Measurements from ENCODE around the gene ARMC8. TPM values are rescaled to one million over a fixed set of nuclear protein-coding genes. Genes with fewer than 3 reads are reported as not detected.

Gene ARMC8
- total and polyA plus RNA-seq, 2 of the 8 experiments (the other 6 are each of a cell fraction or from before 2014, with no cell fraction given) = 47.3 to 58.5 TPM

DNA sequence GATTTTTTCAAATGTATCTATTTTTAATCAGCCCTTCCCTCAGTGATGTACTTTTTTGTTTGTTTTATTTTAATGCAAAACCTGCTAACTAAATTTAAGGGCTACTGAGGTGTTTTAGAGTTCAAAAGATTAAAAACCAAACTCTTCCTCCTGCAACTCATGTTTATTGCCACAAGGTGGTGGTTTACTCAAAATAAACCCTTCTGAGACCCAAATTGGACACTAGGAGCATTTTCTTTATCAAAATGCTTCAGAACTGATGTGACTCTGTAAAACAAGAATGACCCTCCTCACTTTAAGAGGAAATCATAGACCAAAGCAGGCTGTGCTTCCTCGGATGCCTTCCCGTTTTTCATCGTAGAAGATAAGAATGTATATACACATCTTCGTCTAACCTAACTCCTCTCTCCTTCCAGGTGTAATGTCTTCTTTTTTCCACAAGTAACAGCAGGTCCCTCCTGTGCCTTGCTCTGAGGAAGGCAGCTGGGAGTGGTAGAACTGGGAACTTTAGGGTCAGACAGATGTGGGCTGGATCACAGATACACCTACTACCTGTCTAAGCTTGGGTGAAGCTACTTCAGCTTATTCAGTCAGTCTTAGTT, 145.5 kb downstream of the ARMC8 start:
- Histone ChIP-seq H2BK5ac (ENCODE audit: low read depth, low read length) (no peak overlapping the region), H3K14ac (ENCODE audit: insufficient read length) (no peak overlapping the region), H4K5ac (ENCODE audit: insufficient read length, low read depth, low read length) (no peak overlapping the region), H2BK120ac (replicated peaks; ENCODE audit: low read depth, low read length) (no peak overlapping the region), H3K18ac (ENCODE audit: extremely low read depth, low read length) (no peak overlapping the region), H3K4ac (replicated peaks; ENCODE audit: insufficient read length, low read depth, low read length) (no peak overlapping the region), H3K4me1 (replicated peaks in 1 of 4; ENCODE audit: control insufficient read depth in 3 of 4, insufficient read depth in 4 of 4, low read length in 3 of 4) (peaks cover 0 to 12% (median 5%) of the 10 kb centered on the region in 4 experiments; a peak in 4 of 7 replicates), H3K4me2 (ENCODE audit: insufficient read depth in 1 of 2, low read depth in 2 of 2, low read length in 2 of 2) (no peak overlapping the region), H3K9me3 (ENCODE audit: insufficient read depth in 2 of 2, low read depth in 1 of 2, low read length in 1 of 2) (no peaks in the 10 kb centered on the region), H3K36me3 (ENCODE audit: control insufficient read depth in 2 of 4, insufficient read depth in 4 of 4, low read length in 3 of 4) (no peaks in the 10 kb centered on the region), H2AK5ac (ENCODE audit: low read depth, low read length) (no peak overlapping the region), H3K9ac (replicated peaks in 1 of 4; ENCODE audit: extremely low read depth in 1 of 4, low read depth in 3 of 4, low read length in 3 of 4) (no peak overlapping the region), H2AFZ (ENCODE audit: low read length) (peak overlapping the region; percentile 47; the same call in 1 of the 2 replicates), H3K23me2 (ENCODE audit: low read depth, low read length) (peaks cover 5% of the 10 kb centered on the region), H3K27ac (ENCODE audit: low read depth, low read length) (no peak overlapping the region), H3K4me3 (ENCODE audit: extremely low read depth in 1 of 4, insufficient read depth in 2 of 4, low read depth in 3 of 4, low read length in 4 of 4) (no peak overlapping the region), H3K79me2 (ENCODE audit: control insufficient read depth in 1 of 2, insufficient read depth in 2 of 2, low read length in 2 of 2) (no peaks in the 10 kb centered on the region), H3K79me1 (ENCODE audit: low read depth, low read length) (no peaks in the 10 kb centered on the region), H3K23ac (ENCODE audit: insufficient read length) (no peak overlapping the region), H2BK12ac (ENCODE audit: low read depth, low read length) (no peak overlapping the region), H4K91ac (replicated peaks; ENCODE audit: insufficient read length, low read length) (no peak overlapping the region), H3K27me3 (replicated peaks in 1 of 4; ENCODE audit: control insufficient read depth in 3 of 4, extremely low read depth in 1 of 4, insufficient read depth in 3 of 4, low read length in 3 of 4) (no peaks in the 10 kb centered on the region), H2BK20ac (ENCODE audit: low read length) (no peak overlapping the region), H3K56ac (replicated peaks; ENCODE audit: insufficient read length, low read depth, low read length) (no peak overlapping the region), H4K8ac (ENCODE audit: extremely low read depth, insufficient read depth, low read length) (no peak overlapping the region), H4K20me1 (replicated peaks in 1 of 2; ENCODE audit: control insufficient read depth in 1 of 2, insufficient read depth in 2 of 2, low read length in 2 of 2) (no peaks in the 10 kb centered on the region), H2BK15ac (ENCODE audit: low read length) (no peak overlapping the region)
- CTCF ChIA-PET (ENCODE audit: partially characterized antibody) = interaction anchor here (0.6 to 4.3 kb wide), 26 partner anchors 9 to 186 kb away, joined by 3 to 66 read pairs (median 4); partner anchors contain the start of genes ESYT3 and MRAS
- WGBS, 2 experiments (ENCODE audit: extremely low coverage in 1 of 2, insufficient coverage in 1 of 2, insufficient read length in 1 of 2, insufficient replicate concordance in 2 of 2, low coverage in 1 of 2, low lambda C conversion rate in 2 of 2, missing lambda C conversion rate in 1 of 2) = 63% methylated on average over 4 of the region's 4 CpGs; no CpG with 5 or more reads in 1 of the 2 experiments
- FAIRE-seq = peak; percentile 60
- POLR2A ChIA-PET (ENCODE audit: partially characterized antibody) = no interaction called here
- peak in 1 of 2 experiments; percentile 42 for DNase-seq (ENCODE audit: low read depth in 1 of 2, low spot score in 2 of 2)
- no peak for TF ChIP-seq GTF2F1 (IDR thresholded peaks at IDR 0.05; ENCODE audit: borderline replicate concordance, low read depth, low read length)
- TF ChIP-seq TBP (IDR thresholded peaks at IDR 0.05; ENCODE audit: low read depth, low read length) = no peak
- TF ChIP-seq CTBP2 (IDR thresholded peaks at IDR 0.05; ENCODE audit: borderline replicate concordance, insufficient read depth, insufficient read length, low read length) = no peak
- no peak for TF ChIP-seq TAF7 (optimal IDR thresholded peaks at IDR 0.05; ENCODE audit: borderline replicate concordance, low read depth, low read length)
- no peak for TF ChIP-seq POU5F1 (IDR thresholded peaks at IDR 0.05; ENCODE audit: low read depth, low read length)
- TF ChIP-seq SUZ12 (IDR thresholded peaks at IDR 0.05; ENCODE audit: low read length) = no peak
- TF ChIP-seq, protein P1, sequence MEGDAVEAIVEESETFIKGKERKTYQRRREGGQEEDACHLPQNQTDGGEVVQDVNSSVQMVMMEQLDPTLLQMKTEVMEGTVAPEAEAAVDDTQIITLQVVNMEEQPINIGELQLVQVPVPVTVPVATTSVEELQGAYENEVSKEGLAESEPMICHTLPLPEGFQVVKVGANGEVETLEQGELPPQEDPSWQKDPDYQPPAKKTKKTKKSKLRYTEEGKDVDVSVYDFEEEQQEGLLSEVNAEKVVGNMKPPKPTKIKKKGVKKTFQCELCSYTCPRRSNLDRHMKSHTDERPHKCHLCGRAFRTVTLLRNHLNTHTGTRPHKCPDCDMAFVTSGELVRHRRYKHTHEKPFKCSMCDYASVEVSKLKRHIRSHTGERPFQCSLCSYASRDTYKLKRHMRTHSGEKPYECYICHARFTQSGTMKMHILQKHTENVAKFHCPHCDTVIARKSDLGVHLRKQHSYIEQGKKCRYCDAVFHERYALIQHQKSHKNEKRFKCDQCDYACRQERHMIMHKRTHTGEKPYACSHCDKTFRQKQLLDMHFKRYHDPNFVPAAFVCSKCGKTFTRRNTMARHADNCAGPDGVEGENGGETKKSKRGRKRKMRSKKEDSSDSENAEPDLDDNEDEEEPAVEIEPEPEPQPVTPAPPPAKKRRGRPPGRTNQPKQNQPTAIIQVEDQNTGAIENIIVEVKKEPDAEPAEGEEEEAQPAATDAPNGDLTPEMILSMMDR (IDR thresholded peaks at IDR 0.05; ENCODE audit: control extremely low read depth in 1 of 3, insufficient read depth in 1 of 3, low read depth in 1 of 3, low read length in 3 of 3) = peak in 2 of 3 experiments; percentile 54 to 61; a peak in 2 of 4 replicates
- TF ChIP-seq CHD1 (IDR thresholded peaks at IDR 0.05; ENCODE audit: low read depth, low read length) = no peak
- peak; percentile 55 to 57 for TF ChIP-seq RAD21 (IDR thresholded peaks at IDR 0.05 in 1 of 2, conservative IDR thresholded peaks at IDR 0.05 in 1 of 2; ENCODE audit: low read depth in 2 of 2, low read length in 2 of 2)
- no peak for TF ChIP-seq RBBP5 (IDR thresholded peaks at IDR 0.05; ENCODE audit: borderline replicate concordance, low read depth, low read length)

Data from H1 (cell line).